Cardiac fibroblast (primary cell): ENCODE data around the gene ST3GAL3.

Experiments used
- DNase-seq, 2 donors: peaks; one replicate each; pipeline versions ENCODE4 v3.0.0 to v3.0.0-alpha.2; 2010; ENCODE audit warnings: low read depth in 2 of 2
- H3K4me3 ChIP-seq, 2 donors: replicated peaks in 1 of 2; 1 replicate in 1 of 2; 2 replicates in 1 of 2; pipeline ENCODE4 v1.5.1; 2011; ENCODE audit warnings: low read depth in 2 of 2, low read length in 2 of 2, mild to moderate bottlenecking in 2 of 2, moderate library complexity in 1 of 2
- TF ChIP-seq, protein P1 (sequence below): IDR thresholded peaks from one replicate; pipeline ENCODE4 v1.5.1; 2011; ENCODE audit warnings: low read depth, mild to moderate bottlenecking, low read length, inconsistent platforms

Gene ST3GAL3

DNA sequence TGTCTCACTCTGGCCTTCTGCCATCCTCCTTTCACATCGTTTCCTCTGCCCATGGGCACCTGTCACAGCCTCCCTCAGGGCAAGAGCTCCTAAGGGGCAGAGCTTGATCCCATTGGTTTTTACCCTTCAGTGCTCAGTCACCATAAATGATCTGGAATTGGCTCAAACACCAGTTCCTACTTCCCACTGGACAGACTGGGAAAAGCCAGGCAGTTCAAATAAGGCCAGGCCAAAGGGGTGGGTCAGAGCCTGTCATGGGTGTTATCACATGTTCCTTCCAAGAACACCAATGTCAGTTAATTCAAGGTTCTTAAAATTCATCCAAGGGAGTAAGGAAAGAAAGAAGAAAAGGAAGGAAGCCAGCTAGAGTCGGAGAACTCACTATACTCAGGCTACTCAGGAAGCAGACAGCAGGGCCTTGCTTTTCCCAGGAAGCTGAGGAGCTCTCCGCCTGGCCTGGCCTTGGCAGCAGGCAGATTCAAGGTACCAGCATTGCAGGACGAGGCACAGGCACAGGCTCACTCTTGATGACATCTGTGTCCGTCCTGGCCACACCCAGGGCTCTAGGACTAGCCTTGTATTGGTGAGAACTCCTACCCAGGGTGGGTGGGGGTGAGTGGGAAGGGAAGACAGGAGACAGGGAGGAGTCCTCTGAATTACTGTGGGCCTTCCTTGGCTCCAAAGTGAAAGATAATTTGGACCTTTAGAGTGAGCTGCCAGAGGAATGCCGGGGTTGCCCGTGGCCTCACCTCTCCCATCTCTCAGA is 194.0 kb downstream of the ST3GAL3 start:
- no peak overlapping the region for H3K4me3 ChIP-seq
- TF ChIP-seq, protein P1, sequence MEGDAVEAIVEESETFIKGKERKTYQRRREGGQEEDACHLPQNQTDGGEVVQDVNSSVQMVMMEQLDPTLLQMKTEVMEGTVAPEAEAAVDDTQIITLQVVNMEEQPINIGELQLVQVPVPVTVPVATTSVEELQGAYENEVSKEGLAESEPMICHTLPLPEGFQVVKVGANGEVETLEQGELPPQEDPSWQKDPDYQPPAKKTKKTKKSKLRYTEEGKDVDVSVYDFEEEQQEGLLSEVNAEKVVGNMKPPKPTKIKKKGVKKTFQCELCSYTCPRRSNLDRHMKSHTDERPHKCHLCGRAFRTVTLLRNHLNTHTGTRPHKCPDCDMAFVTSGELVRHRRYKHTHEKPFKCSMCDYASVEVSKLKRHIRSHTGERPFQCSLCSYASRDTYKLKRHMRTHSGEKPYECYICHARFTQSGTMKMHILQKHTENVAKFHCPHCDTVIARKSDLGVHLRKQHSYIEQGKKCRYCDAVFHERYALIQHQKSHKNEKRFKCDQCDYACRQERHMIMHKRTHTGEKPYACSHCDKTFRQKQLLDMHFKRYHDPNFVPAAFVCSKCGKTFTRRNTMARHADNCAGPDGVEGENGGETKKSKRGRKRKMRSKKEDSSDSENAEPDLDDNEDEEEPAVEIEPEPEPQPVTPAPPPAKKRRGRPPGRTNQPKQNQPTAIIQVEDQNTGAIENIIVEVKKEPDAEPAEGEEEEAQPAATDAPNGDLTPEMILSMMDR: no peak
- no peak for DNase-seq

DNA sequence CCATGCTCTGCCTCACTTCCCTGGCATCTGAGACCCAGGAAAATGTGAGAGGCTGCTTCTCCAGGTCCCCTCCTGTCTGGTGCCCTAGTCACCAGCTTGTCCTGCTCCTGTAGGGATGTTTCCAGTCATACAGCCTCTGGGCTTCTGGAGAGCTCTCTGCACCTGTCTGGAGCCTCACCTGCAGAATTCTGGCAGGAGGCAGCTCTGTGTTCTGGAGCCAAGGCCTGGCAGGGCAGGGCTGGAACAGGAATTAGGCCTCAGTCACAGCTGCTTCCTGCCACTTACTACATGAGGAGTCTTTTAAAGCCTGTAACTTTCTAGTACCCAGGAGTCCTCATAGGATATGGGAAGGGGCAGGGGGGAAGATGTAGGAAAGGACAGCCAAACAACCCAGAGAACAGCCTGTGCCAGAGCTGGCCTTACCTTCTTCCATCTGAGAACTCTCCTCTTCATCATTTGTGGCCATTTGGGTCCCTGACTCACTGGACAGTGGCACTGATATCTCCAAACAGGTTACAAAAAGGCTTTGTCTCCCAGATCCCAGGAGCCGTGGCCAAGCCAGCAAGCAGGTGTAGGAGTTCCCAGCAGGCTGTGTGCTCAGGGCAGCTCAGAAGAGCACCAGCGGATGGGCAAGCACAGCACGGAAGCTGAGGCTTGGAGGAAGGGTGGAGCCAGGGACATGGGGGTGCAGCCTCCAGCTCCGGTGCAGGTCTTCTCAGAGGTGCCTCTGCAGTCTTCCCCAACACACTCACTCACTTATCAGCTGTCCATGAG is 194.9 kb downstream of the ST3GAL3 start:
- no peak overlapping the region for H3K4me3 ChIP-seq
- no peak for DNase-seq
- TF ChIP-seq, protein P1: no peak

DNA sequence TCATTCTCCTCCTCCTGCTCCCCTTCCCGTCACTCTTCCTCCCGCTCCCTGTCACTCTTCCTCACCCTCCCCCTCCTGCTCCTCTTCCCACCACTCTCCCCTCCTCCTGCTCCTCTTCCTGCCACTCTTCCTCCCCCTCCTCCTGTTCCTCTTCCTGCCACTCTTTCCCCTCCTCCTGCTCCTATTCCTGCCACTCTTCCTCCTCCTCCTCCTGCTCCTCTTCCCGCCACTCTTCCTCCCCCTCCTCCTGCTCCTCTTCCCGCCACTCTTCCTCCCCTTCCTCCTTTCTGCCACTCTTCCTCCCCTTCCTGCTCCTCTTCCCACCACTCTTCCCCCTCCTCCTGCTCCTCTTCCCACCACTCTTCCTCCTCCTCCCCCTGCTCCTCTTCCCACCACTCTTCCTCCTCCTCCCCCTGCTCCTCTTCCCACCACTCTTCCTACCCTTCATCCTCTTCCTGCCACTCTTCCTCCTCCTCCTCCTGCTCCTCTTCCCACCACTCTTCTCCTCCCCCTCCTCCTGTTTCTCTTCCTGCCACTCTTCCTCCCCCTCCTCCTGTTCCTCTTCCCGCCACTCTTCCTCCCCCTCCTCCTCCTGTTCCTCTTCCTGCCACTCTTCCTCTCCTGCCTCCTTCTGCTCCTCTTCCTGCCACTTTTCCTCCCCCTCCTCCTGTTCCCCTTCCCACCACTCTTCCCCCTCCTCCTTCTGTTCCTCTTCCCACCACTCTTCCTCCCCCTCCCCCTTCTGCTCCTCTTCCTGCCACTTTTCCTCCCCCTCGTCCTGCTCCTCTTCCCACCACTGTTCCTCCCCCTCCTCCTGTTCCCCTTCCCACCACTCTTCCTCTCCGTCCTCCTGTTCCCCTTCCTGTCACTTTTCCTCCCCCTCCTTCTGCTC is 197.6 kb downstream of the ST3GAL3 start:
- TF ChIP-seq, protein P1: no peak
- H3K4me3 ChIP-seq: no peak overlapping the region
- no peak for DNase-seq

DNA sequence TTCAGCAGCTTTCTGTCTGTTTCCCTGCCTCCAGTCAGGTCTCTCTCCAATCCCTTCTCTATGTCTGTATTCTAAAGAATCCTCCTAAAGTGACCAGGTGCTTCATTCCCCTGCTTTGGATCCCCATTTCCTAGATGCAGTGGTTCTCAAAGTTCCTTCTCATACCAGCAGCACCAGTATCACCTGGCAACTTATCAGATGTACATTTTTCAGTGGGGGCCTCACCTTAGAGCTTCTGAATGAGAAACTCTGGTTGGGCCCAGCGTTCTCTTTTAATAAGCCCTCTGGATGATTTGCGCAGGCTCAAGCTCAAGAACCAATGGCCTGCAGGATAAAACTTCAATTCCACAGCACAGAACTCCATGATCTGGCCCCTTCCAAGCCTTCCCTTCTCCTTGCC is 200.9 kb downstream of the ST3GAL3 start:
- no peak for DNase-seq
- TF ChIP-seq, protein P1: no peak
- H3K4me3 ChIP-seq: no peak overlapping the region

DNA sequence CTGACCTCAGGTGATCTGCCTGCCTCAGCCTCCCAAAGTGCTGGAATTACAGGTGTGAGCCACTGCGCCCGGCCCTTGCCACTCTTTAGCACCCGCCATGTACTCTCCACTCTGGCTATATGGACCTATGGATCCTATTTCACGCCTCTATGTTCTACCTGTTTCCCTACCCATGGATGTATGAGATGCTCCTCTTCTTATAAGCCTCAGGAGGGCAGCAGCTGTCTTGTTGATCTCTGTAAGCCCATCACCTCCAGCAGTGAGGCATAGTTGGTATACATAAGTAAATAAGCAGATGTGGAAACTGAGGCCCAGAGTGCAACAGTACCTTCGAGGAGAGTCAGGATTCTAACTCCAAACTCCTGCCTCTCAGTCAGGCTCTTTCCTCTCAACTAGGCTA is 201.5 kb downstream of the ST3GAL3 start:
- TF ChIP-seq, protein P1: no peak
- no peak for DNase-seq
- H3K4me3 ChIP-seq: no peak overlapping the region

DNA sequence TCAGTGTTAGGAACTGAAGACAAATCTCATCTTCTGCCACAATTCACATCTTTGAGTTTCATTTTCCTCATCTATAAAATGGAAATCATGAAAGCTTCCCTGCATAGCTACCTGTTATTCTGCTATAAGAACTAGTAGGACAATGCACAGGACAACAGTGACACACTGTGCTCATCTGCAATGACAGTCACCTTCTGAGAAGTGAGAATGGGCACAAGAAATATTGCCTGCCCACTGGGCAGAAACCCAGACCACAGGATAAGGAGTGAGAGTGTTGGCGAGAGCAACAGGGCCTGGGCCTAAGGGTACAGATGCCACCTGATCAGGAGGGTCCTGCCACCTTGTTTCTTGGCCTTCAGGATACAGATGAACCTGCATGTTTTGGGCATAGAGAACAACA is 203.0 kb downstream of the ST3GAL3 start:
- H3K4me3 ChIP-seq: no peak overlapping the region
- DNase-seq: no peak
- TF ChIP-seq, protein P1: no peak
